T-helper 22 cell (primary cell): Measurements from ENCODE around the gene MBNL1.

ENCODE experiments used
- DNase-seq: peaks from one replicate; pipeline ENCODE4 v3.0.0-alpha.2; 2020; ENCODE audit warnings: low read depth

MBNL1 gene

DNA sequence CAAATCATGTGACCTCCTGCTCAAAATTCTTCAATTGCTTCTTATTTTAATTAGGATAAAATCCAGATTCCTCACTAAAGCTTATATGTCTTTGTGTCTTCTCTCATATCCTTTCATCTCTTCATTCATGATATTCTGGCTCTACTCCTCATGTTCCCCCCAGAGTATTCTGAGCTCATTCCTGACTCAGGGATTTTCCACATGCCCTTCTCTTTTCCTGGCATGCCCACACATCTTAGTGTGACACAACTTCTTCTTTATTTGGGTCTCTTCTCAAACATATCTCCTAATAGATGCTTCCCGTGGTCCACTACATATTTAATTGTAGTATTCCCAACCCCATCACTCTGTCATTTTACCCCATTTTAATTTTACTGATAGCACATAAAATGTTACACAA, 15.2 kb upstream of the MBNL1 start:
- no peak for DNase-seq

DNA sequence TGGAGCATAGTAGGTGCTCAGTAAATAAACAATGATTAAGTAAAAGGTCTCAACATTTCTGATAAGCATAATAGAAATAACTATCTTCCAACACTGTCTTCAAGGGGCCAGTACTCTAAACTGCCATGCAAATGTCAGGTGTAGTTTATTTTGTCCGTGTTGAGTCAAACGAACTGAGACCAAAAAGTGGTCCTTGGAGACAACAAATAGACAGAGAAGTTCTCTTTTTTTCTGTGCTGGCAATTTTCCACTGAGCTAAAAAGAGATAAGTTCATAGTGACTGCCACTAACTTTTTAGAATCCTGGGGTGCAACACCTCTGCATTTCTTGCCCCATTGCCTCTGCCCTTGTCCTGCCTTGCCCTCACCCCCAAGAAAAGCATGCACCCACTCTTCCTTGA, 14.7 kb upstream of the MBNL1 start:
- no peak for DNase-seq

- DNase-seq = no peak
Measured at GRCh38 chr3:152255290-152255689, 13.4 kb upstream of the MBNL1 start.

DNA sequence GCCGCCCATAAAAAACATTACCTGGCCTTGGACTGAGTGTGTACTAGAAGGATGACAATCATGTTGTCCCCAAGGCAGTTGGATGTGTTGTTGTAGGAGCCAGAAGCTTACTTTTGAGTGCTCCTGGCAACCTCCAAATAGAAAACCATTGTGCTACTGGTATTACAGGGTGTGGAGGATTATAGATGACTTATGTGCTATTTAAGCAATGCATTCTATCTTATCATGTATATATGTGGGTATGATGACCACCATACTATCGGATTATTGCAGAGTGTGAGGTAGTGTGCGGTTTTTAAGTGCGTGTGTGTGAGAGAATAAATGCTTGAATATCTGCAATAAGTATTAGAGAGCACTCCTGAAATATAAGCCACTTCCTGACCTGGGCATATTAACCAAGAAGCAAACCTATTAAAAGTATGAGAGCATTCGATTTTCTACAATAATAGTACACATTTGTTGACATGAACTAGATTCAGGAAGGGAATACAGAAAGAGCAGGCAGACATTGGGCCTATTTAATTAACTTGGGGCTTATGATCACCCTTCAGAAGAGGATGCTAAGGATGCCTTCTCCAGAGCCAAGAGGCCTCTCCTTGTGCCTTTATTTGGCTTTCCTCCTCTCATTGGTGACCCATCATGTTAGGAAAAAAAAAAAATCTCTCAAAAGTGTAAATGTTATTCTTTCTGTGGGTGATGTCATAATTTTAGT, 11.7 kb upstream of the MBNL1 start:
- no peak for DNase-seq

GRCh38 chr3:152257563-152258035, 11.1 kb upstream of the MBNL1 start:
- no peak for DNase-seq

DNA sequence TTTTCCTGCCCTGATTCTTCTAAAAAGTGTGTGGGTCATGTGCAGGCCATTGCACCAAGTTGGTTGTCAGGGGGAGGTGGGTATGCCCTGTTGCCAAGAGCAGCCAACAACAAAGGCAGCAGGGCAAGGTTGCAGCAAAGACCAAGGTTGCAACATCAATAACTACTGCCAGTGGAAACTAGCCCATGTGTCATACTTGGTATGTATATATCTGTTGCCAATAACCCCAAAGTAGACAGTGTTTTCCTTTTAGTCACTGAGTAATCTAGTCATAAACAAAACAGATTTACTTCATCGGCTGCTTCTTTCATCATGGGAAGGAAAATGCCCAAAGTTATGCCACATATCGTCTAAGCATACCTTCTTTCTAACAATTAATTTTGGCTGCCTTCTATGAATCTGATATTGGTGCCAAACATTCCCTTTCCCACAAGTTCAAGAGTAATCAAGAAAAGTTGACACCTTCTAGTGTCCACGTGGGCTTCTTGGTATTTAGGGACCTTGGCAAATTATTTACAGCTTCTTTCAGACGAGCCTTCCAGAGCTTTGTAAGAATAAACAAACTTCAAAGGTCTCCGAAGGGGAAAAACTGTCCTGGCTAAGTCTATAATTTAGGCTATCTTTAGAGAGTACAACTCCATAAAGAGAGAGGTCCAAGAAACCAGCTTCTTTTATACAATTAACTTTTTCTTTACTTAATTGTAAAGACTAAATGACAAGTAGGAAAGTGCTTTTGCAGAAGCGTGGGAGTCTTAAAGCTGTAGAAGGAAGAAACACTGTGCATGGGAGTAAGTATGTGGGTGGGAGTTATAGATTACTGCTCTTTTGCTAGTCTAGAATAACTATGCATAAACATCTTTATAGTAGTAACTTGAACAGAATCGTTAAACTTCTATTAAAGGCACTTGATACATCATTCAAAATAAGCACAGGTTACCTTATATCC, 10.0 kb upstream of the MBNL1 start:
- DNase-seq = peak; percentile 76

DNA sequence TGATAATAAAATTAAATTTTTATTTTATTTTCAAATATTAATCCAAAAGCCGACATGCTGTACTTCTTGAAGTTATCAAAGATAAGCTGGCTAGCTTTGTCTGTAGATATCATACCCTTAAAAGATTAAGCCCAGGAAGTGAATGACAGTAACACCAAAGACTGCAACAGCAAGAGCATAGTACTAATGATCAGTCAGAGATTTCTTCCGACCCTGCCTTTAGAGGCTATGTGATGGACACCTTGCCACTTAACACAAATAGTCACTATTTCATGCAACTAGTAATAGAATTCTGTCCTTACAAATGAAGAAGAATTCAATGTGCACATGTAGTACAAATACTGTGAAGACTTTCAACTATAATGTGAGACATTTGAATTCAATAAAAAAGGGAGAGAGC, 9.3 kb upstream of the MBNL1 start:
- DNase-seq = no peak

GRCh38 chr3:152260026-152260425, 8.7 kb upstream of the MBNL1 start:
- no peak for DNase-seq

GRCh38 chr3:152260529-152260928, 8.2 kb upstream of the MBNL1 start:
- no peak for DNase-seq

- no peak for DNase-seq
Measured at GRCh38 chr3:152261329-152261728, 7.4 kb upstream of the MBNL1 start.

DNA sequence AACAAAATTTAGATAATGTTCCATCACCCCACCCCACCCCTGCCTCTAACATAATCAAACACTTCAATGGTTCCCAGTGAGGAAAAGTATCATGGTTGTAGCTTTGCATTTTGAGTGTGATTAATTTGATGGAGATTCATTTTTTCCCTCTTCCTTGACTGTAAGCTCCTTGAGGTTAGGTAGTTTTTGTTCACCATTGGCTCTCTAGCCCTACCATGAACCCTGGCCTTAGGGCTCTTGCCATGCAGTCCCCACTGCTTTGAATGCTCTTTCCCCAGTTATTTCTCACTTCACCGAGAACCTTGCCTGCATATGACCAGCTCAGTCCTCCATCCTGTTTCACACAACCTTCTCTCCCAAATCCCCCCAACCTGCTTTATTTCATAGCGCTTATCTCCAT, 5.0 kb upstream of the MBNL1 start:
- no peak for DNase-seq

DNA sequence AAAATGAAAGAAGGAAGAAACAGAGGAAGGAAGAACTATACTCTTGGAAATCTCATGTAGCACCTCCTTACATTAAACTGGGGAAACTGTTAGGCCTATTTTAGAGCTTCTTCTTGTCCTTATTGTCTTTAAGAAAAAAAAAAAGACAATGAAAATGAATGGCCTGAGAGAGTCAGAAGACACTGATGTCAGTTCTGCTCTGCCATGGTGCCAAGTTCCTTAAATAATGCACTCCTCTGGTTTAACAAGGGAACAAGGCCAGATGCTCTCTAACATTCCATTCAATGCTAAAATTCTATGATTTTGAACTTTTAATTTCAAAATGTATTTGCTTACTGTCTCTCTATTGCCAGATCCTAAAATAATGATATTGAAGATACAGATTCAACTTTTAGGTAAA, 4.4 kb upstream of the MBNL1 start:
- no peak for DNase-seq

- no peak for DNase-seq
Measured at GRCh38 chr3:152266221-152266995, 2.3 kb upstream of the MBNL1 start.

- no peak for DNase-seq
Measured at GRCh38 chr3:152267831-152268554, 736 bp upstream of the MBNL1 start.

- peak; percentile 58 for DNase-seq
Measured at GRCh38 chr3:152269056-152269830, 514 bp downstream of the MBNL1 start.

DNA sequence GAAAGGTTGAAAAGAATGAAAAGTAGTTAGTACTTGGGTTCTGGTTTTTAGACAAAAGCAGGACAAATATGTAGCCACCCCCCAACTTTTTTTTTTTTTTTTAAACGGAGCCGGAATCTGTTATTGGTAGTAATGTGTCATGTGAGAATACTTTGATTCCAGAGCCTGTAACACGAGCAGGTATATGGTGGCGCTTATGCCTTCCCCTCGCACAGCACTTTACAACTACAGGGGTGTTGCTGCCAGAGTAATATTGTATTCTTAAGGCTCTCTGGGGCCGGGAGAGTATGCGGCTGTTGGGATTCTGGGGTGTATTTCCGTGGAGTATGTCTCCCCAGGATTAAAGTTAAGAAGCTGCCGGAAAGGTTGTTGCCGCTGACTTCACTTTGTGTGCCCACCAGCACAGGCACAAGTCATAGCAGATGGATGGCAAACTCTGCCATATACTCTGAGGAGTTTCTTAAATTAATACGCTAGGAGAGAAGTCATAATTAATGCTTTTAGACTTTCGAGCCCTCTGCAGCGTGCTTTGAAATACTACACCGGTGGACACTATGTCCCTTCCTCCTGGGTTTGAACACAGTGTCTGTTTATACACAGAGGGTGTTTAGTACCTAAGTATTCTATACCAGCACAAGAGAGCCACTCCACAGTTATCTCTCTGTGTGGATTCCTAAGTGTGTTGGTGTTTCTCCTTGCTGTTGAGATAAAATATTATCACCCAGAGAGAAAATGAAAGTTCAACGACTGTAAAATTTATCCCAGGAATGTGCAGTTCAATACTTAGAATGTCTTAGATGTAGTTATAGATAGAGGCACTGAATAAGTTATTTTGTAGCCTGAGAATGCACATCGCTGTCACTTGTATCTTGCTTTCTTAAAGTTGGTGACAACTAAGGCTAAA, 1.4 kb downstream of the MBNL1 start:
- DNase-seq = peak; percentile 39

DNA sequence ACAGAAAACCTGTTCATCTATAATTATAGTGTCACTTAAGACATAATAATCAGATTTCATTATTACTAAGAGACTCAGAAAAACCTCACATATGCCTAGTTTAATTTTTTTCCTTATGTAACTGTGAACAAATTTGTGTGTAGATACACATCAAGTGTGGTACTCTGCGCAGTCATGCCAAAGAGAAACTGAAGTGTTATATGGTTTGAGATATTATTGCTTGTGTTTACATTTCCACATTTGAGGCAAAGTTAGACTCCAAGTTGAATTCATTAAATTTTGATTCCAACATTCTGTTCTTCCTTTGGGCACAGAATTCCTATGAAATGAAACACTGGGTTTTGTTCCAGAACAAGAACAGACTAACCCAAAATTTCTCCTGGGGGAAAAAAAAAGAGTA, 2.2 kb downstream of the MBNL1 start:
- DNase-seq = no peak

GRCh38 chr3:152271501-152272236, 2.9 kb downstream of the MBNL1 start:
- DNase-seq = no peak

- no peak for DNase-seq
Measured at GRCh38 chr3:152272771-152273242, 4.1 kb downstream of the MBNL1 start.
